Bronchial epithelial cell (primary cell): ENCODE results near the gene SCAMP5. TPM values are rescaled to one million over a fixed set of nuclear protein-coding genes. Genes with fewer than 3 reads are reported as not detected.

Experiments used
- DNase-seq: peaks from one replicate; pipeline ENCODE4 v3.0.0-alpha.2; 2010; ENCODE audit warnings: low read depth
- FAIRE-seq: peaks from 2 replicates; lab custom pipeline; 2011; peaks lifted over from hg19 to GRCh38; lab: Jason Lieb, UNC
- H3K27me3 ChIP-seq: 2 replicates; pipeline ENCODE4 v1.5.1; 2011; ENCODE audit warnings: low read length; ENCODE audit not compliant: control insufficient read depth, insufficient read depth
- H3K36me3 ChIP-seq: 2 replicates; pipeline ENCODE4 v1.5.1; 2011; ENCODE audit warnings: low read length; ENCODE audit not compliant: control insufficient read depth, insufficient read depth
- H3K4me3 ChIP-seq: 2 replicates; pipeline ENCODE4 v1.5.1; 2011; ENCODE audit warnings: mild to moderate bottlenecking, low read depth, low read length, control low read depth
- CTCF ChIP-seq: IDR thresholded peaks from 2 replicates; pipeline ENCODE4 v1.5.1; 2011; ENCODE audit warnings: mild to moderate bottlenecking, moderate library complexity, low read length, control low read depth, inconsistent platforms; ENCODE audit not compliant: insufficient read depth, severe bottlenecking
- total RNA-seq: library from RNA; depleted of rRNA; stranded (reverse); fragments of >200 nt; gene quantifications from 2 replicates; pipeline ENCODE4 v1.2.1, GENCODE V29; 2014

Gene SCAMP5
- total RNA-seq, 1 donor from 2014 or later: 1.3 TPM

DNA sequence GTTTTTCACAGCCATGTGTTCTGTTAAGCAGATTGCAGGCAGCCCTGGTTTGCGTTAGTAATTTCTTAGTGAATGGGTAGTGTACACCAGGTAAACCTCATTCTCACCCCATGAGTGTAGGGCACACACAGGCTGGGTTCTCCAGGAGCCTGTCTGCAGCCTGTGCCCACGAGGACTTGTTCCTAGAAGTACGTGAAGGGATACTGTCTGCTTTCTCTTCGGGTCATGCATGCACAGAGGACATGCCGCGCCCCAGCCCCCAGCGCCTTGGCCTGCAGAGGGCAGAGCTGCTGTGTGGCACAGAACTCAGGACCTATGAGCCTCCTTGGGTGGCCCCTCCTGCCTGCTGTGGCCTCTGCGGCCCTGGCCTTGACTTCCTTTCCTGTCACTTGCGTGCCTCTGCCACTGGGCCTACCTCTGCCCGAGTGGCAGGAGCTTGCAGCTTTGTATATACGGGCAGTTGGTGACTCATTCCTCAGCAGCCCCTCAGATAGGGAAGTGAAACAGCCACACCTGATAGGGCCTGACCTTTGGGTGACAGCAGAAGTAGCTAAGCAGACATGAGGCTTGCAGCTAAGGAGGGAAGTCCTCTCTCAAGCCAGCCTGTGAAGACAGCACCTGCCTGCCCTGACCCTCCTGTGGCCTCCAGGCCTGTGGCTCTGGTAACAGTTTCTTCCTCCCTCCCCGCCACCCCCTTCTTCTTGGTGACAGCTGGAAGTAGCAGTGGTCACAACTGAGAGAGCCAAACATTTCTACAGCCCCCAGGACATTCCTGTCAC lies 47.6 kb downstream of the SCAMP5 start:
- no peaks in the 10 kb centered on the region for H3K27me3 ChIP-seq
- no peak overlapping the region for H3K4me3 ChIP-seq
- TF ChIP-seq CTCF: peak; percentile 60
- FAIRE-seq (no peak), DNase-seq (peak; percentile 32)
- peaks cover 4% of the 10 kb centered on the region for H3K36me3 ChIP-seq

- FAIRE-seq (no peak), DNase-seq (peak; percentile 55)
- peak; percentile 55 for TF ChIP-seq CTCF
- Histone ChIP-seq H3K27me3 (no peaks in the 10 kb centered on the region), H3K36me3 (peaks cover 7% of the 10 kb centered on the region), H3K4me3 (no peak overlapping the region)
These were observed 48.3 kb downstream of the SCAMP5 start for GRCh38 chr15:75043509-75044257.

GRCh38 chr15:75044258-75044878 lies 49.0 kb downstream of the SCAMP5 start:
- no peak overlapping the region for H3K4me3 ChIP-seq
- no peak for FAIRE-seq

GRCh38 chr15:75045332-75046015 lies 50.1 kb downstream of the SCAMP5 start:
- DNase-seq (no peak), FAIRE-seq (no peak)
- TF ChIP-seq CTCF: no peak
- Histone ChIP-seq H3K27me3 (no peaks in the 10 kb centered on the region), H3K4me3 (no peak overlapping the region), H3K36me3 (peaks cover 8% of the 10 kb centered on the region)

More at GRCh38 chr15:75044258-75044878, 49.0 kb downstream of the SCAMP5 start:
- H3K27me3 ChIP-seq: no peaks in the 10 kb centered on the region
- peaks cover 8% of the 10 kb centered on the region for H3K36me3 ChIP-seq
- no peak for DNase-seq
- no peak for TF ChIP-seq CTCF

DNA sequence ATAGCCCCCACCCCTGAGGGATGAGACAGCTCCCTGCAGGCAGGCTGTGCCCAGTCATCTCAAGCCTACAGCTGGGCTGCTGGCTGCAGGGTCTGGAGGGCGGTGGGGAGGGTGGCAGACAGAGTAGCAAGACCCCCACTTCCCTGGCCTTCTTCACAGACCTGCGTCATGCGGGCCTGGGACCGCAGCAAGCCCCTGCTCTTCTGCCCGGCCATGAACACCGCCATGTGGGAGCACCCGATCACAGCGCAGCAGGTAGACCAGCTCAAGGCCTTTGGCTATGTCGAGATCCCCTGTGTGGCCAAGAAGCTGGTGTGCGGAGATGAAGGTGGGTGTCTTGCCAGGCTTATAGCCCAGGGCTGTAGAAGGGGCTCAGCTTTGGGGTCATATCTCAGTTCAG lies 53.0 kb downstream of the SCAMP5 start:
- no peak for TF ChIP-seq CTCF
- H3K27me3 ChIP-seq: no peaks in the 10 kb centered on the region
- DNase-seq: no peak
- H3K36me3 ChIP-seq: peaks cover 6% of the 10 kb centered on the region
- H3K4me3 ChIP-seq: no peak overlapping the region
- no peak for FAIRE-seq
